G401.6 (cell line): Measurements from ENCODE around the gene ANO2.

Experiments
- FAIRE-seq: peaks from 2 replicates; lab custom pipeline; 2012; peaks lifted over from hg19 to GRCh38; lab: Jason Lieb, UNC

ANO2 gene

DNA sequence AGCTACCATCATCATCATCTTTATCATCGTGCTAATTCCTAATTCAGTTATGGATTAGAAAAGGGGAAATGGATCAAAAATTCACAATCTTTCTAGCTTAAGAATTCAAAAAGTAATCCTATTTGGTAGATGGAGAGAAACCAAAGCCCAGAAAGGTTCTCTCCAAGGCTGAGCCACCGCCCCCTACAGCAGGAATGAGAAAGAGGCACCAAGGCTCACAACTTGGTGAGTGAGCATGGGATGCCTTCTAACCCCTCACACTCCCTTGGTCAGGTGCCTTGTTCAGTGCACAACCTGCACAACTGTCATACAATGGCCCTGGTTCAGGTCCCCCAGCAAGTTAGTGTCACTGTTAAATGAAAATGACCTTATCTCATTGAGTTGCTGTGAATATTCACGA, 171.5 kb downstream of the ANO2 start:
- no peak for FAIRE-seq

- no peak for FAIRE-seq
Measured at GRCh38 chr12:5771756-5772155, 173.3 kb downstream of the ANO2 start.

GRCh38 chr12:5770727-5771126, 174.3 kb downstream of the ANO2 start:
- FAIRE-seq = no peak

- FAIRE-seq = no peak
Measured at GRCh38 chr12:5768581-5769196, 176.4 kb downstream of the ANO2 start.

GRCh38 chr12:5768171-5768570, 176.9 kb downstream of the ANO2 start:
- no peak for FAIRE-seq

GRCh38 chr12:5758347-5758746, 186.7 kb downstream of the ANO2 start:
- no peak for FAIRE-seq

GRCh38 chr12:5756338-5756842, 188.7 kb downstream of the ANO2 start:
- FAIRE-seq = no peak

DNA sequence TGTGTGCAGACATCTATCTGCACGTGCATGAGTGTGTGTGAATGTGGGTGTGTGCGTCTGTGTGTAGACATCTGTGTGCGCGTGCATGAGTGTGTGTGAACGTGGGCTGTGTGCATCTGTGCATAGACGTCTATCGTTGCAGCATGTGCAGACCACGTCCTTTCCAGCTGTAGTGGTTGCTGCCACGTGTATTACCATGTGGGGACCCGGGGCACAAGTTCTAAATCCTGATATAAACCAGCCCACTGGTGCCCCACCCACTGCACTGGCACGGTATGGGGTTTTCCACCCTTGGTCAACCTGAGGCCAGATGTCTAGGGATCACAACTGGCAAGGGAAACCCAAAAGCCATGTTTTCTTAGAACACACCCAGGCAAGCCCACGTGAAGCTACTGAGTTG, 197.0 kb downstream of the ANO2 start:
- no peak for FAIRE-seq

- FAIRE-seq = no peak
Measured at GRCh38 chr12:5746917-5747316, 198.1 kb downstream of the ANO2 start.

- no peak for FAIRE-seq
Measured at GRCh38 chr12:5746036-5746908, 198.8 kb downstream of the ANO2 start.

DNA sequence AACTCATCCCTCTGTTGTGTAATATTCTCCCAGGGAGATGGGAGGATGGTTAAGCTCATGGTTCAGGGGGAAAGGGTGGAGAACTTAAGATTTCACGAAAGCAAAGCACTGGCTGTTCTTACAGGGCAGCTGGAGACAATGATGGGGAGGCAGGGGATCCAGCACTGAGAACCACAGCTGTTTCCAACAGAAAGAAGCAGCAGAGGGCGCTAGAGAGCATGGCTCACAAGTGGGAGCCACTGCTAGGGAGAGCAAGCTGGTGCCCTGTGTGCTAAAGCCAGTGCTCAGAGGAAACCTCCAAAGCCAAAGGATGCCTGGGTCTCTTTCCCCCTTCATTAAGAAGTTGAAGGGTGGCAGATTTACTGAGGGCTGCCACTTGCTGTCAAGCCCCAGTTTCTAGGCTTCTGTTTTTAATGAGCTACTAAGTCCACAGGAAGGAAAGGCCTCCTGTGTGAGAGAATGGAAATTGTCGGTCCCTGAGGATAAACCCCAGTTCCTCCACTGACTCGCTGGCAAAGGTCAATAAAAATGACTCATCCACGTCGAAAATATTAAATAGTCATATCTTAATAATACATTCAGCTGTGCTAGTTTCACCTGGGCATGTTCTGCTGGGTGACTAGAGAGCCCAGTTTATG, 199.7 kb downstream of the ANO2 start:
- no peak for FAIRE-seq

DNA sequence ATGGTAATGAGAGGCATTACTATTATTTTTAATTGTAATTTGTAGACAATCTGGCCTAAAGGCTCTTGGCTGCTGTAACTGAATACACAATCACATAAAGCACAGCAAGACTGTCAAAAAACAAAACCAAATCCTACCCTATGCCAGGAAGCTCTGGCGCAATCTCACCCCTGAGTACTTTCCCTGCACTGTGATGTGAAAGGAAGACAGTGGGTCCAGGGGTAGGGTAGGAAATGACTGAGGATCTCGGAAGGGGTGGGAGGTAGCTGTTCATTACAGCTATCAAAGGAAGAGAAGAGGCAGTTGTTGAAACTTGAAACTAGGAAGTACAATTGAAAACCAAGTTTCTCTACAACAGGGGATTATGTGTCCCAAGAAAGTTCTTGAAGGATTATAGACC, 202.8 kb downstream of the ANO2 start:
- FAIRE-seq = no peak

DNA sequence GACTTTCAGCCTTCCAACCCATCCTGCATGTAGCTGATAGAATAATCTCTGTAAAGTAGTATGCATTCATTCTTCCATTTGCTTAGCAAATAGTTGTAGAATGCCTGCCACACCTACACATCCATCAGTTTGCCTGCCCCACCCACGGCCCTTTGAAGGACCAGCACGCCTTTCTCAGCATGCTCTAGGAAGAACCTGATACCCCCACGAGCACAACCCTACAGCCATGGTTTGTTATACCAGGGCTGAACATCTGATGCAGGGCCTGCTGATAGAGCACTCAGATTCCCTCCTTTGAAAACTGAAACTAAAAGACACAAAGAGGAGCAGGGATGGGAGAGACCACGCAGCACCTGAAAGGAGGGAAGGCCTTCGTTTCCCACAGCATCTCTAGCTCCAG, 205.1 kb downstream of the ANO2 start:
- FAIRE-seq = no peak

DNA sequence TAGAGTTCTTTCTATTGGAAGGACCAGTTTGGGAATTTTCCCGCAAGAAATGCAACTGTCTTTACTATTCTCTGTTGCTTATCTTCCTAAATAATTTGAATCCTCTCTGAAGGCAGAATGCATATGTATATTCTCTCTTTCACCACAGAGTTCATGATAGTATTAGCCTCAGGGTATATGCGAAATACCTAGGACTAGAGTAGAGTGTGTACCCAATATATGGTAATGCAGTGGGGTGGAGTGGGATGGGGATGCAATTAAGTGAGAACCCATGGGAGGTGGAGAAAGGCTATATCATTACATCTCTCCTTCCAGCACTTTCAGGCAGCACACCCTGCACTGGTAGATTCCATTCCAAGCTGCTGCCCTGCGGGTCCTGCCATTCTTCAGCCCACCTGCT, 207.3 kb downstream of the ANO2 start:
- no peak for FAIRE-seq

DNA sequence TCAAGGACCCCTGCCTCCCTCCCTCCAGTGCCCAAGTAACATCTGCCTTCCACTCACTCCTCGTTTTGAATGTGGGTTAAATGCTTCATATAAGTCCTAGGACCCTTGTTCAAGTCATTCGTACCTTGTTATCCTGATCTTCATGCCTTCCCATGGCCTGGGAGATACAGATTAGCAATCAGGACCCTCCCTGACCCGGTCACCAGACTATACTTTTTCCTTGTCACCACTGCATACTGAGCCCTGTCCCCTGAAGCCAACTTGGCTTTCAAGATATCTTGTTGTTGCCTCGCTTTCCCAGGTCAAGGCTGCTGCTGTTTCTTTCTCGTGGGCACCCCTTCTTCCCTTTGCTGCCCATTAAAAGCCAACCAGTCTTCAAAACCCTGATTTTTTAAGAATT, 208.5 kb downstream of the ANO2 start:
- no peak for FAIRE-seq

DNA sequence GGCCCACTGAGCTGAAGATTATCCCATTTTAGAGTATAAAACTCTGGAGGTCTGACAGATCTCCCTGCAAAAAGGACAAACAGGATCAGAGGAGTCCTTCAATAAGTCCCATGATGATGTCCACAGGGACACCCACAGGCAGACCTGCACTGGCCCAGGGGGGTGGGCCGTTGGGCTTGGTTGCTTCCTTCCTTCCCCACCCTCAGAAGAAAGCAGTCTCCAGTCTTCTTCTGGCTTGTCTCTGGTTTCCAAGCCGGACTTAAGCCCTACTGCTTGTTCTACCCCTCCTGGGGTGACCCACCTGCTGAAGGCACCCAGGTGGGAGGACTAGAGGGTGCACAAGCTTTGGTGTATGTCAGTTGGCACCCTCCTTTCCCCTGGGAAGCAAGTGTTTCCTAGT, 209.0 kb downstream of the ANO2 start:
- no peak for FAIRE-seq

DNA sequence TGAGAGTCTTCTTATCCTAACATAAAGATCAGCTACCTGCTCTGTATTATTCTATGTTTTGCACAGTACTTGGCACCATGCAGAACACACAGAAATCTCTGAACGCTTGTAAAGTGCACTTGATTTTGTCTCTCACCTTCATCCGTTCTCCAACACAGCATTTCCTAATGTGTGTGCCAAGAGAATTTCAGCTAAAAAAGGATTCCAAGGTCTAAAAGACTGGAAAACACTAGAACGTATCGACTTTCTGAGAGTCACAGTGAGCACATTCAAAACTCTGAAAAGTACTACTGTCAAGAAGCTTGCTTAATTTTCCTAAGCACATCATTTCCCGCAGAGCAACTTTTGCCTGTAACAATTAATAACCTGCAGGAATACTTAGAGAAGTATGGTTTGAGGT, 211.1 kb downstream of the ANO2 start:
- no peak for FAIRE-seq

DNA sequence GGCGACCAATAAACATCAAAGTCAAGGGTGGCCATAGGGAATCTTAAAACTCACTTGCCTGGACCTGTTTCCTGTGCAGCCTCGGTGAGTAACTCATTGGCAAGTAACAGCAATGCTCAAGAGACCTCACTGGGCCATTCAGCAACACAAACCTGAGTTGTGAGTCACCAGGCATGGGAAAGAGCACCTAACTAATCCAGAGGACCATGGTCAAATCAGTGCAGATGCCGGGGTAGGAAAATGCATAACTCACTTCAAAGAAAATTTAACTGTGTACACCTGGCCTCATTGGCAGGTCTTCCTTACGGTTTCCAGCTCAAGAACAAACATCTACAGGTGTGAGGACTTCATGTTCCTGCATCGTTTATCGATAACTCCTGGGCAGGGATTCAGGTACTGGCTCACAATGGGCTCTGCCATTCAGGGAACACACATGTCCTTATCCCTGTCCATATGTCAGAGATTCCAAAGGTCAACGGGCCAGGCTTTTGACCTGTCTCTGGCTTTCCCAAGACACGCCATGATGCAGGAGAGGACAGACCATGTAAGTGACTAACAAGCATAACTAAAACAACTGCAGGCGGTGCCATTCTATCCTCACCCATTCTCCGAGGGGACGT, 211.8 kb downstream of the ANO2 start:
- no peak for FAIRE-seq

DNA sequence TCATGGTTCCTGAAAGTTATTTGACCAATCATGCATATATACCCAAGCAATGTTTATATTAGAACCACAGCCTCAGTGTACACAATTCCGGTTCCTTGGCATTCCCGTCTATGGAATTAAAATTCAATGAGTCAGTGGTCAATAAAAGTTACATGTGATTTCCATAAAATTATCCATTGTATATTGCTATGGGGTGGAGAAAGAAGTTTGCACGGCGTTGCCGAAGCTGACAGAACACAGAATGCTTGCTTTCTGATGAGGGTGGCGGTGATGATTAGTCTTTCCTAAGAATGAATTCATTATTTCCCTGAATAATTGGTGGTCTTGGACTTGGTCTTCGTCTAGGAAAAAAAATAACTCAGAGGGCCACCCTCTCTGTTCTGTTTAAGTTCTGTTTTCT, 214.1 kb downstream of the ANO2 start:
- no peak for FAIRE-seq

DNA sequence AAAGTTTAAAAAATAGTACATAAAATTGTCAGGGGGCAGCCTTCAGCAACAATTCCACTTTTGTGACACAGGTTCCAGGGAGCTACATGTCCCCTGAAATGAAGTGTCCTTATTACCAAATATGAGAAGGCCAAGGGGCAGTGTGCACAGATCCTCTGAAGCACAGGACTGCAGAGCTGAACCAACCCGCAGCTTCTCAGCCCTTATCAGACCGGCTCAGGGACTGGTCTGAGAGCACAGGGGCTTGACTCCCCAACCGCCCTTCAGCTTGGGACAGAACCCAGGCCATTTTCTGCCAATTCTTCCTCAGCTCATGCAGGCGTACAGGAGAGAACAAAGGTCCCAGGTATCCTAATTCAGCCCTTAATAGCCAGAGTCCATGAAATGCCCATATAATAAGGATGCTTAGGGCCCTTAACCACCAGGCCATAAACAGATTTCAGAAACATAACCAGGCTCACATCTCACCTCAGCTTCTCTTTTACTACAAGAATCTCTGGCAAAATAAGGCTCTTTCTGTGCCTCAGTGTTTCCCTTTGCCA, 221.3 kb downstream of the ANO2 start:
- no peak for FAIRE-seq

DNA sequence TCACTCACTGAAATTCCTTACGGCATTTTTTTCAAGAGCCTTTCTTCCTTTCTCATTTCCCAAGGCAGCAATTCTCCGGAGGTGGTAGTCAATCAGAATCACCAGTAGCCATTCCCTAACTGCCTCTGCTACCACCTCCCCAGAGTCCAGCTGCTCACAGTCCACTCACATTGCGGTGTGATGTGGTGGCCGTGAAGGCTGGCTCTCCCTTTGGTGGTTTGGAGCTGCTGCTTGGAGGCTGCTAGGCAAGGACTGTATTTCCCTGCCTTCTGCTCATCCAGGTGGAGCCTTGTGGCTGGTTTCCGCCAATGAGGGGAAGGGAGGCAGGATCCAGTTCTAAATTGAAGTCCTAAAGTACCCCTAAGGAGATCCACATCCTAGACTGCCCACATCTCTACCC, 222.0 kb downstream of the ANO2 start:
- no peak for FAIRE-seq

- no peak for FAIRE-seq
Measured at GRCh38 chr12:5720381-5721005, 224.6 kb downstream of the ANO2 start.
